PC-9 (cell line): ENCODE results near the gene FAM177B.

Experiments
- EZH2 ChIP-seq: fragments of 200-600 bp; sonication (generic); IDR thresholded peaks from 2 replicates; pipeline ENCODE4 v1.8.0; 2017; ENCODE audit warnings: antibody characterized with exemption, low read depth
- TF ChIP-seq, protein P1 (sequence below): fragments of 200-600 bp; sonication (generic); conservative IDR thresholded peaks from 2 replicates; pipeline ENCODE4 v1.6.1; 2017; ENCODE audit warnings: mixed run types, antibody characterized with exemption, mild to moderate bottlenecking, moderate library complexity

DNA sequence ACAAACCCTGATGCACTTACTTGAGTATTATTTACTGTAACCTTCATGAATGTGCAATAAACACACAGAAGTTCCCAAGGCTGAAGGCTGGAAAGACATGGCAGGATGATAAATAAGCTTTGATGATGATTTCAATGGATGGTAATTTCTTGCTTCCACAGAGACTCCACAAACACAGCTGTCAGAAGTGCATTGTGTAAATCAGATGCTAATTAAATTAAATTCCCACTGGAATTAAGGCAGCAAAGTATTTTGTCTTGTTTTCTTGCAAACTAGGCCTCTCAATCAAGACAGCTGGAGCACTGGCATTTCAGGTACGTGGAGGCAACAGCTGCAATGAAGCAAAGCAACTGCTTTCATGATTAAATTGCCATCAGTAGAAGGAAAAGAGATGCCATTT lies 24.1 kb downstream of the FAM177B start:
- TF ChIP-seq, protein P1, sequence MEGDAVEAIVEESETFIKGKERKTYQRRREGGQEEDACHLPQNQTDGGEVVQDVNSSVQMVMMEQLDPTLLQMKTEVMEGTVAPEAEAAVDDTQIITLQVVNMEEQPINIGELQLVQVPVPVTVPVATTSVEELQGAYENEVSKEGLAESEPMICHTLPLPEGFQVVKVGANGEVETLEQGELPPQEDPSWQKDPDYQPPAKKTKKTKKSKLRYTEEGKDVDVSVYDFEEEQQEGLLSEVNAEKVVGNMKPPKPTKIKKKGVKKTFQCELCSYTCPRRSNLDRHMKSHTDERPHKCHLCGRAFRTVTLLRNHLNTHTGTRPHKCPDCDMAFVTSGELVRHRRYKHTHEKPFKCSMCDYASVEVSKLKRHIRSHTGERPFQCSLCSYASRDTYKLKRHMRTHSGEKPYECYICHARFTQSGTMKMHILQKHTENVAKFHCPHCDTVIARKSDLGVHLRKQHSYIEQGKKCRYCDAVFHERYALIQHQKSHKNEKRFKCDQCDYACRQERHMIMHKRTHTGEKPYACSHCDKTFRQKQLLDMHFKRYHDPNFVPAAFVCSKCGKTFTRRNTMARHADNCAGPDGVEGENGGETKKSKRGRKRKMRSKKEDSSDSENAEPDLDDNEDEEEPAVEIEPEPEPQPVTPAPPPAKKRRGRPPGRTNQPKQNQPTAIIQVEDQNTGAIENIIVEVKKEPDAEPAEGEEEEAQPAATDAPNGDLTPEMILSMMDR, result no peak
- TF ChIP-seq EZH2, result no peak
